Measurements from ENCODE around the gene MRPL54.

GRCh38 chr19:3798137-3798536, 35.7 kb downstream of the MRPL54 start:
- TF ChIP-seq POLR2A (IDR thresholded peaks at IDR 0.05; ENCODE audit: low read depth, low read length) (no peak), TAF1 (IDR thresholded peaks at IDR 0.05; ENCODE audit: borderline replicate concordance, low read depth, low read length) (no peak)
